ENCODE measurements around the gene ITGA3.

ITGA3 gene

GRCh38 chr17:50097455-50097854 lies 41.5 kb downstream of the ITGA3 start:
- no peaks in the 10 kb centered on the region for H3K9me3 ChIP-seq (ENCODE audit: control insufficient read depth in 1 of 2, low read length in 2 of 2)
- H3K27me3 ChIP-seq (ENCODE audit: control insufficient read depth in 1 of 2, insufficient read depth in 2 of 2, low read length in 2 of 2), result no peaks in the 10 kb centered on the region
- H3K9ac ChIP-seq (ENCODE audit: low read depth in 1 of 2, low read length in 2 of 2), result peak overlapping the region; percentile 3 to 49
- H3K27ac ChIP-seq (ENCODE audit: low read depth, low read length), result no peak overlapping the region
- H3K4me1 ChIP-seq (ENCODE audit: control insufficient read depth in 1 of 2, insufficient read depth in 2 of 2, low read length in 2 of 2), result peaks cover 65 to 69% of the 10 kb centered on the region in 2 donors
- H3K36me3 ChIP-seq (ENCODE audit: control insufficient read depth in 1 of 2, insufficient read depth in 2 of 2, low read length in 2 of 2), result peaks cover 14 to 27% of the 10 kb centered on the region in 2 donors
- no peak overlapping the region for H3K4me3 ChIP-seq (ENCODE audit: low read depth in 1 of 2, low read length in 2 of 2)

- Histone ChIP-seq H3K27me3 (ENCODE audit: control insufficient read depth in 1 of 2, insufficient read depth in 2 of 2, low read length in 2 of 2) (no peaks in the 10 kb centered on the region), H3K4me3 (ENCODE audit: low read depth in 1 of 2, low read length in 2 of 2) (no peak overlapping the region), H3K36me3 (ENCODE audit: control insufficient read depth in 1 of 2, insufficient read depth in 2 of 2, low read length in 2 of 2) (peaks cover 14 to 27% of the 10 kb centered on the region in 2 donors), H3K4me1 (ENCODE audit: control insufficient read depth in 1 of 2, insufficient read depth in 2 of 2, low read length in 2 of 2) (peaks cover 70 to 74% of the 10 kb centered on the region in 2 donors), H3K27ac (ENCODE audit: low read depth, low read length) (no peak overlapping the region), H3K9me3 (ENCODE audit: control insufficient read depth in 1 of 2, low read length in 2 of 2) (no peaks in the 10 kb centered on the region), H3K9ac (ENCODE audit: low read depth in 1 of 2, low read length in 2 of 2) (no peak overlapping the region)
Observed at GRCh38 chr17:50097926-50098325, 42.0 kb downstream of the ITGA3 start.

- peaks cover 14 to 33% of the 10 kb centered on the region in 2 donors for H3K36me3 ChIP-seq (ENCODE audit: control insufficient read depth in 1 of 2, insufficient read depth in 2 of 2, low read length in 2 of 2)
Observed at GRCh38 chr17:50098583-50098982, 42.7 kb downstream of the ITGA3 start.

GRCh38 chr17:50099003-50099402 lies 43.1 kb downstream of the ITGA3 start:
- Histone ChIP-seq H3K4me3 (ENCODE audit: low read depth in 1 of 2, low read length in 2 of 2) (peak overlapping the region; percentile 13 to 28), H3K4me1 (ENCODE audit: control insufficient read depth in 1 of 2, insufficient read depth in 2 of 2, low read length in 2 of 2) (peaks cover 71 to 78% of the 10 kb centered on the region in 2 donors), H3K36me3 (ENCODE audit: control insufficient read depth in 1 of 2, insufficient read depth in 2 of 2, low read length in 2 of 2) (peaks cover 14 to 33% of the 10 kb centered on the region in 2 donors), H3K9ac (ENCODE audit: low read depth in 1 of 2, low read length in 2 of 2) (peak overlapping the region in 1 of 2 donors; percentile 43), H3K9me3 (ENCODE audit: control insufficient read depth in 1 of 2, low read length in 2 of 2) (no peaks in the 10 kb centered on the region), H3K27me3 (ENCODE audit: control insufficient read depth in 1 of 2, insufficient read depth in 2 of 2, low read length in 2 of 2) (no peaks in the 10 kb centered on the region), H3K27ac (ENCODE audit: low read depth, low read length) (no peak overlapping the region)

More at GRCh38 chr17:50098583-50098982, 42.7 kb downstream of the ITGA3 start:
- peaks cover 73 to 78% of the 10 kb centered on the region in 2 donors for H3K4me1 ChIP-seq (ENCODE audit: control insufficient read depth in 1 of 2, insufficient read depth in 2 of 2, low read length in 2 of 2)
- peak overlapping the region in 1 of 2 donors; percentile 43 for H3K9ac ChIP-seq (ENCODE audit: low read depth in 1 of 2, low read length in 2 of 2)
- H3K27ac ChIP-seq (ENCODE audit: low read depth, low read length), result no peak overlapping the region
- no peaks in the 10 kb centered on the region for H3K9me3 ChIP-seq (ENCODE audit: control insufficient read depth in 1 of 2, low read length in 2 of 2)
- H3K27me3 ChIP-seq (ENCODE audit: control insufficient read depth in 1 of 2, insufficient read depth in 2 of 2, low read length in 2 of 2), result no peaks in the 10 kb centered on the region
- H3K4me3 ChIP-seq (ENCODE audit: low read depth in 1 of 2, low read length in 2 of 2), result peak overlapping the region; percentile 13 to 28

- H3K27ac ChIP-seq (ENCODE audit: low read depth, low read length), result peak overlapping the region; percentile 23
- H3K9ac ChIP-seq (ENCODE audit: low read depth in 1 of 2, low read length in 2 of 2), result peak overlapping the region; percentile 25 to 45
- H3K36me3 ChIP-seq (ENCODE audit: control insufficient read depth in 1 of 2, insufficient read depth in 2 of 2, low read length in 2 of 2), result peaks cover 17 to 37% of the 10 kb centered on the region in 2 donors
- peak overlapping the region; percentile 13 to 44 for H3K4me3 ChIP-seq (ENCODE audit: low read depth in 1 of 2, low read length in 2 of 2)
- peaks cover 69 to 72% of the 10 kb centered on the region in 2 donors for H3K4me1 ChIP-seq (ENCODE audit: control insufficient read depth in 1 of 2, insufficient read depth in 2 of 2, low read length in 2 of 2)
- no peaks in the 10 kb centered on the region for H3K27me3 ChIP-seq (ENCODE audit: control insufficient read depth in 1 of 2, insufficient read depth in 2 of 2, low read length in 2 of 2)
- no peaks in the 10 kb centered on the region for H3K9me3 ChIP-seq (ENCODE audit: control insufficient read depth in 1 of 2, low read length in 2 of 2)
Observed at GRCh38 chr17:50100480-50100883, 44.6 kb downstream of the ITGA3 start.

GRCh38 chr17:50100921-50101345 lies 45.0 kb downstream of the ITGA3 start:
- peak overlapping the region; percentile 44 to 46 for H3K4me3 ChIP-seq (ENCODE audit: low read depth in 1 of 2, low read length in 2 of 2)
- H3K27me3 ChIP-seq (ENCODE audit: control insufficient read depth in 1 of 2, insufficient read depth in 2 of 2, low read length in 2 of 2), result no peaks in the 10 kb centered on the region
- H3K4me1 ChIP-seq (ENCODE audit: control insufficient read depth in 1 of 2, insufficient read depth in 2 of 2, low read length in 2 of 2), result peaks cover 65 to 68% of the 10 kb centered on the region in 2 donors
- H3K9me3 ChIP-seq (ENCODE audit: control insufficient read depth in 1 of 2, low read length in 2 of 2), result no peaks in the 10 kb centered on the region
- H3K9ac ChIP-seq (ENCODE audit: low read depth in 1 of 2, low read length in 2 of 2), result peak overlapping the region; percentile 25 to 45
- peak overlapping the region; percentile 87 for H3K27ac ChIP-seq (ENCODE audit: low read depth, low read length)
- peaks cover 20 to 41% of the 10 kb centered on the region in 2 donors for H3K36me3 ChIP-seq (ENCODE audit: control insufficient read depth in 1 of 2, insufficient read depth in 2 of 2, low read length in 2 of 2)

- H3K9ac ChIP-seq (ENCODE audit: low read depth in 1 of 2, low read length in 2 of 2), result peak overlapping the region; percentile 57 to 66
Observed at GRCh38 chr17:50101346-50102163, 45.6 kb downstream of the ITGA3 start.

GRCh38 chr17:50102164-50102991 lies 46.5 kb downstream of the ITGA3 start:
- Histone ChIP-seq H3K9ac (ENCODE audit: low read depth in 1 of 2, low read length in 2 of 2) (peak overlapping the region; percentile 57 to 66), H3K4me3 (ENCODE audit: low read depth in 1 of 2, low read length in 2 of 2) (peak overlapping the region; percentile 33 to 44), H3K4me1 (ENCODE audit: control insufficient read depth in 1 of 2, insufficient read depth in 2 of 2, low read length in 2 of 2) (peaks cover 51 to 54% of the 10 kb centered on the region in 2 donors), H3K36me3 (ENCODE audit: control insufficient read depth in 1 of 2, insufficient read depth in 2 of 2, low read length in 2 of 2) (peaks cover 24 to 51% of the 10 kb centered on the region in 2 donors), H3K27ac (ENCODE audit: low read depth, low read length) (peak overlapping the region; percentile 87), H3K27me3 (ENCODE audit: control insufficient read depth in 1 of 2, insufficient read depth in 2 of 2, low read length in 2 of 2) (no peaks in the 10 kb centered on the region), H3K9me3 (ENCODE audit: control insufficient read depth in 1 of 2, low read length in 2 of 2) (no peaks in the 10 kb centered on the region)

More at GRCh38 chr17:50101346-50102163, 45.6 kb downstream of the ITGA3 start:
- Histone ChIP-seq H3K36me3 (ENCODE audit: control insufficient read depth in 1 of 2, insufficient read depth in 2 of 2, low read length in 2 of 2) (peaks cover 21 to 46% of the 10 kb centered on the region in 2 donors), H3K4me3 (ENCODE audit: low read depth in 1 of 2, low read length in 2 of 2) (peak overlapping the region; percentile 44 to 46), H3K27ac (ENCODE audit: low read depth, low read length) (peak overlapping the region; percentile 87), H3K9me3 (ENCODE audit: control insufficient read depth in 1 of 2, low read length in 2 of 2) (no peaks in the 10 kb centered on the region), H3K4me1 (ENCODE audit: control insufficient read depth in 1 of 2, insufficient read depth in 2 of 2, low read length in 2 of 2) (peaks cover 59 to 62% of the 10 kb centered on the region in 2 donors), H3K27me3 (ENCODE audit: control insufficient read depth in 1 of 2, insufficient read depth in 2 of 2, low read length in 2 of 2) (no peaks in the 10 kb centered on the region)

GRCh38 chr17:50103252-50103651 lies 47.3 kb downstream of the ITGA3 start:
- no peak overlapping the region for H3K4me3 ChIP-seq (ENCODE audit: low read depth in 1 of 2, low read length in 2 of 2)
- H3K9ac ChIP-seq (ENCODE audit: low read depth in 1 of 2, low read length in 2 of 2), result no peak overlapping the region
- H3K27ac ChIP-seq (ENCODE audit: low read depth, low read length), result no peak overlapping the region
- no peaks in the 10 kb centered on the region for H3K27me3 ChIP-seq (ENCODE audit: control insufficient read depth in 1 of 2, insufficient read depth in 2 of 2, low read length in 2 of 2)
- peaks cover 26 to 53% of the 10 kb centered on the region in 2 donors for H3K36me3 ChIP-seq (ENCODE audit: control insufficient read depth in 1 of 2, insufficient read depth in 2 of 2, low read length in 2 of 2)
- H3K9me3 ChIP-seq (ENCODE audit: control insufficient read depth in 1 of 2, low read length in 2 of 2), result no peaks in the 10 kb centered on the region
- peaks cover 43 to 45% of the 10 kb centered on the region in 2 donors for H3K4me1 ChIP-seq (ENCODE audit: control insufficient read depth in 1 of 2, insufficient read depth in 2 of 2, low read length in 2 of 2)
